Measurements from ENCODE around the gene GSTP1. TPM values are rescaled to one million over a fixed set of nuclear protein-coding genes. Genes with fewer than 3 reads are reported as not detected.
"Not testable (repeated sequence)": the region's sequence is repeated elsewhere in the genome, so short reads cannot be mapped to it uniquely, and the experiment has no call there.

GSTP1 gene
- total RNA-seq, 2 donors from 2014 or later, result 543 to 842 TPM

DNA sequence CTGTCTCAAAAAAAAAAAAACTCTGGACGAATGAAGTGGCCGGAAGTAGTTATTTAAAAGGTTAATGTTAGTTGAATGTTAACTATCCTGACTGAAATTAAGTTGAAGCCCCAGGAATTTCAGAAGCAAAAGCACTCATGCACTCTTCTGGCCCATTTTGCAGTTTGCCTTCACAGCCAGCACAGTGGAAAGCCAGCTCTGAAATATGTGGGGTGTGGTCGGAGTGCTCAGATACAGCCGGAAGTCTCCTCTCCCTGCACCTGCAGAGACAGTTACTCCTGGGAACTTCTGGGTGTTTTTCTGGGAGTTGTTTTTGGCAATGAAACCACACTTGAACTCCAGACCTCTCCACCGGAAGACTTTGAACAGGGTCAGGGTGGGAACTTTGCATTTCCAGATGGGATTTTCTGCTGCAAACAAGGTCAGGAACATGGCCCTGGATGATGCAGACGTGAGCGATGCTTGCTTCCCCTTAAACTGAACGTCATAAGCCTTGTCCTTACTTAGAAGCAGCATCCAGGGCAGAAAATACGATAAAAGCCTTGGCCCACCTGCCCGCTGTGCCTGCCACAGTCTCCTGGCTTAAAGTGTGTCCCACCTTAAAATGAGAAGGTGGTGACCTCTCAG is 38.9 kb upstream of the GSTP1 start:
- Histone ChIP-seq H3K36me3 (no peaks in the 10 kb centered on the region), H3K9me3 (no peaks in the 10 kb centered on the region), H3K9ac (ENCODE audit: low read depth in 2 of 2, low read length in 2 of 2) (peak overlapping the region in 1 of 2 donors; percentile 49), H3K27me3 (no peaks in the 10 kb centered on the region), H3K4me1 (peaks cover 3% of the 10 kb centered on the region), H3K4me3 (no peak overlapping the region), H3K27ac (peak overlapping the region; percentile 77)
- peak; percentile 80 for DNase-seq
- TF ChIP-seq, protein P1, sequence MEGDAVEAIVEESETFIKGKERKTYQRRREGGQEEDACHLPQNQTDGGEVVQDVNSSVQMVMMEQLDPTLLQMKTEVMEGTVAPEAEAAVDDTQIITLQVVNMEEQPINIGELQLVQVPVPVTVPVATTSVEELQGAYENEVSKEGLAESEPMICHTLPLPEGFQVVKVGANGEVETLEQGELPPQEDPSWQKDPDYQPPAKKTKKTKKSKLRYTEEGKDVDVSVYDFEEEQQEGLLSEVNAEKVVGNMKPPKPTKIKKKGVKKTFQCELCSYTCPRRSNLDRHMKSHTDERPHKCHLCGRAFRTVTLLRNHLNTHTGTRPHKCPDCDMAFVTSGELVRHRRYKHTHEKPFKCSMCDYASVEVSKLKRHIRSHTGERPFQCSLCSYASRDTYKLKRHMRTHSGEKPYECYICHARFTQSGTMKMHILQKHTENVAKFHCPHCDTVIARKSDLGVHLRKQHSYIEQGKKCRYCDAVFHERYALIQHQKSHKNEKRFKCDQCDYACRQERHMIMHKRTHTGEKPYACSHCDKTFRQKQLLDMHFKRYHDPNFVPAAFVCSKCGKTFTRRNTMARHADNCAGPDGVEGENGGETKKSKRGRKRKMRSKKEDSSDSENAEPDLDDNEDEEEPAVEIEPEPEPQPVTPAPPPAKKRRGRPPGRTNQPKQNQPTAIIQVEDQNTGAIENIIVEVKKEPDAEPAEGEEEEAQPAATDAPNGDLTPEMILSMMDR (IDR thresholded peaks at IDR 0.05), result no peak
- intact Hi-C loops (cut with DNase I), result no loop called here

DNA sequence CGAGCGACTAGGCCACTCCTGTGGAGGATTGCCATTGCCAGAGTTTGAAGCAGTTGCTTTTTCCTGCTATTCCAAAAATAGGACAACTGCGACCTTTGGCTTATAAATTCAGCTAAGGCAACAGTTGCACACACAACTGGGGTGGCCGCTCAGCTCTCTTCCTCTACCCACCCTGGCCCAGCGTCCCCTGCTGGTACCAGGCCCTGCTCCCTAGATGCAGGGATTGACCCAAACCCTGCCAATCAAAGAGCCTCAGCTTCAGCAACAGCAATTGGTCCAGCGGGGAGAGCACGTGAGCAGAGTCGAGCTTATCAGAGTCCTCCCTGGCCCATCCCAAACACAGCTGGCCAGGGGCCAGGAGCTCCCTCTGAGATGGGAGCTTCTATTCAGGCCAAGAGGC is 38.3 kb upstream of the GSTP1 start:
- H3K27ac ChIP-seq, result peak overlapping the region; percentile 77
- DNase-seq, result peak; percentile 88
- peak overlapping the region in 1 of 2 donors; percentile 49 for H3K9ac ChIP-seq (ENCODE audit: low read depth in 2 of 2, low read length in 2 of 2)
- intact Hi-C loops (cut with DNase I), result no loop called here
- H3K9me3 ChIP-seq, result no peaks in the 10 kb centered on the region
- H3K36me3 ChIP-seq, result no peaks in the 10 kb centered on the region
- peaks cover 3% of the 10 kb centered on the region for H3K4me1 ChIP-seq
- H3K27me3 ChIP-seq, result no peaks in the 10 kb centered on the region
- no peak overlapping the region for H3K4me3 ChIP-seq
- TF ChIP-seq, protein P1 (IDR thresholded peaks at IDR 0.05), result no peak

DNA sequence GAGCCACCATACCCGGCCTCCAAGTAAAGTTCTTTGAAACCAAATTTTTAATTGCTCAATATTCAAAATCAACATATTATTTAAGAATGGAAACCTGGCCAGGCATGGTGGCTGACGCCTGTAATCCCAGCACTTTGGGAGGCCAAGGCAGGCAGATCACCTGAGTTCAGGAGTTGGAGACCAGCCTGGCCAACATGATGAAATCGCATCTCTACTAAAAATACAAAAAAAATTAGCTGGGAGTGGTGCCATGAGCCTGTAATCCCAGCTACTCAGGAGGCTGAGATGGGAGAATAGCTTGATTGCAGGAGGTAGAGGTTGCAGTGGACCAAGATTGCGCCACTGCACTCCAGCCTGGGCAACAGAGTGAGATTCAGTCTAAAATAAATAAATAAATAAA is 35.5 kb upstream of the GSTP1 start:
- H3K4me3 ChIP-seq; H3K9ac ChIP-seq (ENCODE audit: low read depth in 2 of 2, low read length in 2 of 2); H3K4me1 ChIP-seq; H3K27ac ChIP-seq; DNase-seq; H3K27me3 ChIP-seq; H3K36me3 ChIP-seq; intact Hi-C loops (cut with DNase I); H3K9me3 ChIP-seq: not testable (repeated sequence)

DNA sequence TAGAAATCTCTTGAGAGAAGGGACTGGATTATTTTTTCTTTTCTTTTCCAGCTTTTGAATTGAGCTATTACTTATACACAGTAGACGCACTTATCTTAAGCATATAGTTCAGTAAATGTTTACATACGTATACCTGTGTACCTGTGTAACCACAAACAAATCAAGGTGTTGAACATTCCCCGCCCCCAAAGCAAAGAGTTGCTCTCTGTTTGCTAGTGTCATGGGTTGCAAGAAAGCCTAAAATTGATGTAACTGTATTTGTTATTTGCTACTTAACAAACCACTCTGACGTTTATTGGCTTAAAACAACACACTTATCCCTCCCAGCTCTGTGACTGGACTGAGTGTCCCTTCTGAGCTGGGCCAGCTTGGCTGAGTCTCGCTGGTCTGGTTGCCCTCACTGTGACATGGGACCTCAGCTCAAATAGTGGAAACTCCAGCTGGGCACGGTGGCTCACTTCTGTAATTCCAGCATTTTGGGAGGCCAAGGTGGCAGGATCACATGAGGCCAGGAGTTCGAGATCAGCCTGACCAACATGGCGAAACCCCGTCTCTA is 35.0 kb upstream of the GSTP1 start:
- Histone ChIP-seq H3K27ac (no peak overlapping the region), H3K27me3 (no peaks in the 10 kb centered on the region), H3K4me3 (no peak overlapping the region), H3K36me3 (no peaks in the 10 kb centered on the region), H3K4me1 (peaks cover 3% of the 10 kb centered on the region), H3K9me3 (no peaks in the 10 kb centered on the region), H3K9ac (ENCODE audit: low read depth in 2 of 2, low read length in 2 of 2) (no peak overlapping the region)
- DNase-seq, result no peak
- intact Hi-C loops (cut with DNase I), result no loop called here
- TF ChIP-seq, protein P1 (IDR thresholded peaks at IDR 0.05), result no peak

DNA sequence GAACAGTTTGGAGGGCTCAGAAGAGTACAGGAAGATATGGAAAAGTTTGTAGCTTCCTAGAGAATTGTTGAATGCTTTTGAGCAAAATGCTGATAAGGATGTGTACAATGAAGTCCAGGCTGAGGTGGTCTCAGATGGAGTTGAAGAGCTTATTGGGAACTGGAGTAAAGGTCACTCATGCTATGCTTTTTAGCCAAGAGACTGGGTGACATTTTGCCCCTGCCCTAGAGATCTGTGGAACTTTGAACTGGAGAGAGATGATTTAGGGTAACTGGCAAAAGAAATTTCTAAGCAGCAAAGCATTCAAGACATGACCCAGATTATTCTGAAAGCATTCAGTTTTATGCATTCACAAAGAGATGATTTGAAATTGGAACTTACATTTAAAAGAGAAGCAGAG is 32.5 kb upstream of the GSTP1 start:
- H3K4me3 ChIP-seq, result no peak overlapping the region
- no peaks in the 10 kb centered on the region for H3K27me3 ChIP-seq
- no peaks in the 10 kb centered on the region for H3K4me1 ChIP-seq
- H3K9me3 ChIP-seq, result no peaks in the 10 kb centered on the region
- H3K27ac ChIP-seq, result no peak overlapping the region
- no peak for DNase-seq
- H3K36me3 ChIP-seq, result no peaks in the 10 kb centered on the region
- TF ChIP-seq, protein P1 (IDR thresholded peaks at IDR 0.05), result no peak
- H3K9ac ChIP-seq (ENCODE audit: low read depth in 2 of 2, low read length in 2 of 2), result no peak overlapping the region
- intact Hi-C loops (cut with DNase I), result no loop called here

DNA sequence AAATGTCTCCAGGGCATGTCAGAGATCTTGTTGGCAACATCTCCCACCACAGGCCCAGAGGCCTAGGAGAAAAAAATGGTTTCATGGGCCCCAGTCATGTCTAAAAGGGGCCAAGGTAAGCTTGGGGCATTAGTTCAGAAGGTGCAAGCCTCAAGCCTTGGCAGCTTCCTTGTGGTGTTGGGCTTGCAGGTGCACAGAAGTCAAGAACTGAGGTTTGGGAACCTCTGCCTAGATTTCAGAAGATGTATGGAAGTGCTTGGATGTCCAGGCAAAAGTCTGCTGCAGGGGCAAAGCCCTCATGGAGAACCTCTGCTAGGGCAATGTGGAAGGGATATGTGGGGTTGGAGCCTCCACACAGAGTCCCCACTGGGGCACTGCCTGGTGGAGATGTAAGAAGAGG is 31.9 kb upstream of the GSTP1 start:
- H3K36me3 ChIP-seq; H3K4me3 ChIP-seq; H3K27ac ChIP-seq; H3K9me3 ChIP-seq; intact Hi-C loops (cut with DNase I); H3K27me3 ChIP-seq; H3K4me1 ChIP-seq; H3K9ac ChIP-seq (ENCODE audit: low read depth in 2 of 2, low read length in 2 of 2); DNase-seq: not testable (repeated sequence)

Measured in colonic mucosa (tissue), 4 donors.